A673 (cell line): ENCODE data around the gene SLC44A1. TPM values are rescaled to one million over a fixed set of nuclear protein-coding genes. Genes with fewer than 3 reads are reported as not detected.

Experiments
- BruUV-seq: library from RNA; stranded (reverse); fragments of 400-500 nt; replicated peaks from 2 replicates; lab custom pipeline; 2021; lab: Mats Ljungman, UMichigan
- CTCF ChIA-PET: fragments of 300-600 bp; sonication (Branson Sonifier 250); formaldehyde crosslinking; loops from one replicate; lab custom pipeline; 2022; ENCODE audit warnings: antibody characterized with exemption; lab: Charles Lee
- POLR2A ChIA-PET: fragments of 300-600 bp; sonication (Branson Sonifier 250); formaldehyde crosslinking; loops from one replicate; lab custom pipeline; 2022; ENCODE audit warnings: antibody characterized with exemption; ENCODE audit not compliant: low non-redundant PET; lab: Charles Lee
- DNase-seq: peaks from one replicate; pipeline ENCODE4 v3.0.0-alpha.2; 2015; ENCODE audit warnings: low spot score
- H3K27ac ChIP-seq: fragments of 200-600 bp; sonication (generic); 2 replicates; pipeline ENCODE4 v1.5.1; 2016; ENCODE audit warnings: mixed run types, low read depth, mild to moderate bottlenecking, mixed read lengths, antibody characterized with exemption, low read length; ENCODE audit not compliant: poor library complexity, severe bottlenecking
- H3K27me3 ChIP-seq: fragments of 200-600 bp; sonication (generic); replicated peaks from 2 replicates; pipeline ENCODE4 v1.6.1; 2017; ENCODE audit warnings: mixed run types, low read depth, mild to moderate bottlenecking, mixed read lengths, antibody characterized with exemption, low read length; ENCODE audit not compliant: insufficient read depth, poor library complexity
- H3K36me3 ChIP-seq: fragments of 200-600 bp; sonication (generic); 2 replicates; pipeline ENCODE4 v1.6.1; 2016; ENCODE audit warnings: mixed run types, mild to moderate bottlenecking, mixed read lengths, antibody characterized with exemption, low read length; ENCODE audit not compliant: insufficient read depth, poor library complexity, severe bottlenecking
- H3K4me1 ChIP-seq: fragments of 200-600 bp; sonication (generic); 2 replicates; pipeline ENCODE4 v1.6.1; 2017; ENCODE audit warnings: mixed run types, mild to moderate bottlenecking, mixed read lengths, antibody characterized with exemption, low read length; ENCODE audit not compliant: insufficient read depth, poor library complexity, severe bottlenecking
- H3K4me3 ChIP-seq: fragments of 200-600 bp; sonication (generic); 2 replicates; pipeline ENCODE4 v1.5.1; 2016; ENCODE audit warnings: low read depth, mixed run types, mild to moderate bottlenecking, mixed read lengths, low read length; ENCODE audit not compliant: poor library complexity, severe bottlenecking
- H3K9me3 ChIP-seq: fragments of 200-600 bp; sonication (generic); 2 replicates; pipeline ENCODE4 v1.6.1; 2016; ENCODE audit warnings: mixed run types, low read depth, mild to moderate bottlenecking, mixed read lengths, antibody characterized with exemption, low read length; ENCODE audit not compliant: poor library complexity, severe bottlenecking
- CTCF ChIP-seq: fragments of 300-800, 200-600 bp; sonication (generic); conservative IDR thresholded peaks from 2 replicates; pipeline ENCODE4 v1.5.1; 2017; ENCODE audit warnings: low read depth, mild to moderate bottlenecking, antibody characterized with exemption, low read length, moderate library complexity, mixed read lengths
- EZH2 ChIP-seq: fragments of 200-600 bp; sonication (generic); IDR thresholded peaks from 2 replicates; pipeline ENCODE4 v1.6.1; 2017; ENCODE audit warnings: borderline replicate concordance, low read depth, mild to moderate bottlenecking, mixed read lengths, antibody characterized with exemption, low read length; ENCODE audit not compliant: poor library complexity, severe bottlenecking
- intact Hi-C: fragments of 100-400 bp; cut with micrococcal nuclease; formaldehyde crosslinking; loops from one replicate; pipeline ENCODE4 v1.10.0; 2022; ENCODE audit not compliant: unreplicated experiment
- total RNA-seq: library from RNA; stranded (reverse); gene quantifications from 2 replicates; pipeline ENCODE4 v1.2.3, GENCODE V29; 2021

Gene SLC44A1
- total RNA-seq, 1 experiment from 2014 or later = 11.9 TPM

GRCh38 chr9:105339849-105340248 is 95.4 kb downstream of the SLC44A1 start:
- no peak overlapping the region for H3K4me3 ChIP-seq
- no peaks in the 10 kb centered on the region for H3K4me1 ChIP-seq
- intact Hi-C loops = no loop called here
- TF ChIP-seq EZH2 = no peak
- TF ChIP-seq CTCF = no peak
- no peak for DNase-seq
- no peaks in the 10 kb centered on the region for H3K27me3 ChIP-seq
- ChIA-PET CTCF (no interaction called here), POLR2A (no interaction called here)
- no peaks in the 10 kb centered on the region for H3K9me3 ChIP-seq
- H3K27ac ChIP-seq = no peak overlapping the region
- no peaks in the 10 kb centered on the region for H3K36me3 ChIP-seq
- BruUV-seq = no TSS peak

GRCh38 chr9:105341434-105342146 is 97.1 kb downstream of the SLC44A1 start:
- POLR2A ChIA-PET = no interaction called here
- no peak for TF ChIP-seq CTCF
- TF ChIP-seq EZH2 = no peak
- no TSS peak for BruUV-seq
- no peak overlapping the region for H3K4me3 ChIP-seq
- no peaks in the 10 kb centered on the region for H3K36me3 ChIP-seq
- intact Hi-C loops = no loop called here
- CTCF ChIA-PET = no interaction called here
- H3K9me3 ChIP-seq = no peaks in the 10 kb centered on the region
- no peak for DNase-seq
- no peak overlapping the region for H3K27ac ChIP-seq
- H3K4me1 ChIP-seq = peaks cover 8% of the 10 kb centered on the region
- H3K27me3 ChIP-seq = no peaks in the 10 kb centered on the region

- Histone ChIP-seq H3K4me1 (peaks cover 8% of the 10 kb centered on the region), H3K27me3 (no peaks in the 10 kb centered on the region), H3K4me3 (no peak overlapping the region), H3K9me3 (no peaks in the 10 kb centered on the region), H3K36me3 (no peaks in the 10 kb centered on the region), H3K27ac (no peak overlapping the region)
- TF ChIP-seq CTCF (no peak), EZH2 (no peak)
- ChIA-PET POLR2A (no interaction called here), CTCF (no interaction called here)
- no peak for DNase-seq
- no TSS peak for BruUV-seq
- intact Hi-C loops = no loop called here
Measured at GRCh38 chr9:105342147-105342505, 97.7 kb downstream of the SLC44A1 start.
